ENCODE data around the gene CNOT6.

Gene CNOT6

DNA sequence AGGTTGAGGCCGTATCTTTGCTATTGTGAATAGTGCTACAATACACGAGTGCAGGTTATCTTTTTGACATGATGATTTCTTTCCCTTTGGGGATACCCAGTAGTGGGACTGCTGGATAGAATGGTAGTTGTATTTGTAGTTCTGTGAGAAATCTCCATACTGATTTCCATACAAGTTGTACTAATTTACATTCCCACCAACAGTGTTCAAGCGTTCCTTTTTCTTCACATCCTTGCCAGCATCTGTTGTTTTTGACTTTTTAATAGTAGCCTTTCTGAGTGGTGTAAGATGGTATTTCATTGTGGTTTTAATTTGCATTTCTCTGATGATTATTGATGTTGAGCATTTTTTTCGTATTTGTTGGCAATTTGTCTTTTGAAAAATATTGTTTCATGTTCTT lies 41.4 kb downstream of the CNOT6 start:
- Histone ChIP-seq H3K4me1 (ENCODE audit: control insufficient read depth, insufficient read depth, low read length) (no peaks in the 10 kb centered on the region), H3K4me3 (ENCODE audit: low read length in 2 of 2) (no peak overlapping the region), H3K36me3 (ENCODE audit: control insufficient read depth in 2 of 2, insufficient read depth in 2 of 2, low read length in 2 of 2) (peaks cover 3 to 12% of the 10 kb centered on the region in 2 donors), H3K9me3 (ENCODE audit: control insufficient read depth in 2 of 2, low read length in 2 of 2) (no peaks in the 10 kb centered on the region), H3K9ac (ENCODE audit: low read length in 2 of 2) (no peak overlapping the region), H3K27me3 (ENCODE audit: control insufficient read depth in 1 of 2, insufficient read depth in 2 of 2, low read length in 2 of 2) (no peaks in the 10 kb centered on the region), H3K27ac (ENCODE audit: low read length) (no peak overlapping the region)

DNA sequence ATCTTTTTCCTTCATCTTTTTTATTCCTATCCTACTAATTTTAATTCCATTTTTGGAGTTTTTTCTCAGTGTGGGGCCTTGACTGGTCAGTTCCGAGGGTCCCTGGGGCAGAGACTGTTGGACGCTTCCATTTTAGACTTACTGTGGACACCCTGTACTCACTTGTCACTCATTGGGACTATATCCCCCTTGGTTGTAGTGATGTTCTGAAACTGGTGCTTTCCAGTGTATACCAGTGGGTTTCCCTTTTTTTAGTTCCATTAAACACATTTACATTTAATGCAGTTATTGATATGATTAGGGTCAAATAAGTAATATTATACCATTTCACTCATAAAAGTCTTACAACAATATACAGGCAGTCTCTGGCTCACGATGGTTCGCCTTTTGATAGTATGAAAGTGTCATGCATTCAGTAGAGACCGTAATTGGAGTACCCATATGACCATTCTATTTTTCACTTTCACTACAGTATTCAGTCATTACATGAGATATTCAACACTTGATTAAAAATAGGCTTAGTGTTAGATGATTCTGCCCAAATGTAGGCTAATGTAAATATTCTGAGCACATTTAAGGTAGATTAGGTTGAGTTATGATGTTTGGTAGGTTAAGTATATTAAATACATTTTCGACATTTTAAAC lies 46.0 kb downstream of the CNOT6 start:
- no peaks in the 10 kb centered on the region for H3K4me1 ChIP-seq (ENCODE audit: control insufficient read depth, insufficient read depth, low read length)
- H3K4me3 ChIP-seq (ENCODE audit: low read length in 2 of 2): no peak overlapping the region
- peaks cover 0 to 4% of the 10 kb centered on the region in 2 donors for H3K36me3 ChIP-seq (ENCODE audit: control insufficient read depth in 2 of 2, insufficient read depth in 2 of 2, low read length in 2 of 2)
- no peaks in the 10 kb centered on the region for H3K9me3 ChIP-seq (ENCODE audit: control insufficient read depth in 2 of 2, low read length in 2 of 2)
- no peak overlapping the region for H3K27ac ChIP-seq (ENCODE audit: low read length)
- H3K27me3 ChIP-seq (ENCODE audit: control insufficient read depth in 1 of 2, insufficient read depth in 2 of 2, low read length in 2 of 2): no peaks in the 10 kb centered on the region
- no peak overlapping the region for H3K9ac ChIP-seq (ENCODE audit: low read length in 2 of 2)

DNA sequence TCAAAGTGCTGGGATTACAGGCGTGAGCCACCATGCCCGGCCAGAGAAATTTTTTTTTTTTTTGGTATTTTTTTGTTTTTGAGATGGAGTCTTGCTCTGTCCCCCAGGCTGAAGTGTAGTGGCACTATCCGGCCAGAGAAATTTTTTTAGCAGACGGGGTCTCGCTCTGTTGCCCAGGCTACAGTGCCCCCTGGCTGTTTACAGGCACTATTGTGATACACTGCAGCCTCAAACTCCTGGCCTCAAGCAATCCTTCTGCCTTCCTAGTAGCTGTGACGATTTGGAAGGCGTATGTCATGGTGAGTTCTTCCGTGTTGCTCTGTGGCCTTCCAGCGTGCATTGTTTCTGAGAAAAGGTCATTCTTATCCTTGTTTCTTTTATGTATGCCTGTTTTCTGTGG lies 47.5 kb downstream of the CNOT6 start:
- Histone ChIP-seq H3K9me3 (ENCODE audit: control insufficient read depth in 2 of 2, low read length in 2 of 2) (no peaks in the 10 kb centered on the region), H3K4me3 (ENCODE audit: low read length in 2 of 2) (no peak overlapping the region), H3K4me1 (ENCODE audit: control insufficient read depth, insufficient read depth, low read length) (no peaks in the 10 kb centered on the region), H3K27ac (ENCODE audit: low read length) (no peak overlapping the region), H3K27me3 (ENCODE audit: control insufficient read depth in 1 of 2, insufficient read depth in 2 of 2, low read length in 2 of 2) (no peaks in the 10 kb centered on the region), H3K36me3 (ENCODE audit: control insufficient read depth in 2 of 2, insufficient read depth in 2 of 2, low read length in 2 of 2) (peaks cover 0 to 3% of the 10 kb centered on the region in 2 donors), H3K9ac (ENCODE audit: low read length in 2 of 2) (no peak overlapping the region)

DNA sequence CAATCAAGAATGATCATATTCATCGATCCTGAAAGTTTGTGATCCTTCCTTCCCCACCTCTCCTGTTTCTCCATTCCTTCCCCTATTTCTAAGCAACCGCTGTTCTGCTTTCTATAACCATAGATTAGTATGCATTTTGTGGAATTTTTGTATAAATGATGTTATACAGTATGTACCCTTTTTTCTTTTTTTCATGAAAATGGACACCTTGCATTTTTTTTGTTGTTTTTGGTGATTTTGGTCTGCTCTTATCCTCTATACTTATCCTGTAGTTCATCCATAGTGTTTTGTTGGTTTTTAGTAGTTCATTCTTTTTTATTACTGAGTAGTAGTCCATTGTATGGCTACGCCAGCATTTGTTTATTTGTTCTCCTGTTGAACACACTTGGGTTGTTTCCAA lies 51.1 kb downstream of the CNOT6 start:
- Histone ChIP-seq H3K36me3 (ENCODE audit: control insufficient read depth in 2 of 2, insufficient read depth in 2 of 2, low read length in 2 of 2) (peaks cover 0 to 2% of the 10 kb centered on the region in 2 donors), H3K9ac (ENCODE audit: low read length in 2 of 2) (no peak overlapping the region), H3K27ac (ENCODE audit: low read length) (no peak overlapping the region), H3K4me1 (ENCODE audit: control insufficient read depth, insufficient read depth, low read length) (no peaks in the 10 kb centered on the region), H3K4me3 (ENCODE audit: low read length in 2 of 2) (no peak overlapping the region), H3K9me3 (ENCODE audit: control insufficient read depth in 2 of 2, low read length in 2 of 2) (no peaks in the 10 kb centered on the region), H3K27me3 (ENCODE audit: control insufficient read depth in 1 of 2, insufficient read depth in 2 of 2, low read length in 2 of 2) (no peaks in the 10 kb centered on the region)

DNA sequence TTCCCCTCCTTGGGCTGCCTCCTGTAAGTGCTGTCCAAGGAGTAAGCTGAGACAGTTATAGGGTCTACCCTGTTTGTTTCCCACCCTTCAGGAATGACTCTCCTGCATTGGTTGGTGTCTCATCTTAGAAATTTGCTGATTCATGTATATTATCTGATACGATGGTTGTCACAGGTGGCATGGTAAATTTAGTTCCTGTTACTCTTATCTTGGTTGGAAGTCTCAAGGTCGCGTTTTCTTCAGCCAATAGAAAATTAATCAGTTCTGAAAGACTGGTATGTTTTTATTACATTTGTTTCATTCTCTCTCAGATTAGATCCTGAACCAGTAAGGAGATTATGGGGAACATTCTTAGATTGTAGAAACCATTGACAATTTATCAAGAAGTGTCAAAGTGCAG lies 54.4 kb downstream of the CNOT6 start:
- Histone ChIP-seq H3K4me1 (ENCODE audit: control insufficient read depth, insufficient read depth, low read length) (no peaks in the 10 kb centered on the region), H3K9me3 (ENCODE audit: control insufficient read depth in 2 of 2, low read length in 2 of 2) (no peaks in the 10 kb centered on the region), H3K27me3 (ENCODE audit: control insufficient read depth in 1 of 2, insufficient read depth in 2 of 2, low read length in 2 of 2) (no peaks in the 10 kb centered on the region), H3K4me3 (ENCODE audit: low read length in 2 of 2) (no peak overlapping the region), H3K36me3 (ENCODE audit: control insufficient read depth in 2 of 2, insufficient read depth in 2 of 2, low read length in 2 of 2) (peaks cover 0 to 7% of the 10 kb centered on the region in 2 donors), H3K27ac (ENCODE audit: low read length) (no peak overlapping the region), H3K9ac (ENCODE audit: low read length in 2 of 2) (no peak overlapping the region)

DNA sequence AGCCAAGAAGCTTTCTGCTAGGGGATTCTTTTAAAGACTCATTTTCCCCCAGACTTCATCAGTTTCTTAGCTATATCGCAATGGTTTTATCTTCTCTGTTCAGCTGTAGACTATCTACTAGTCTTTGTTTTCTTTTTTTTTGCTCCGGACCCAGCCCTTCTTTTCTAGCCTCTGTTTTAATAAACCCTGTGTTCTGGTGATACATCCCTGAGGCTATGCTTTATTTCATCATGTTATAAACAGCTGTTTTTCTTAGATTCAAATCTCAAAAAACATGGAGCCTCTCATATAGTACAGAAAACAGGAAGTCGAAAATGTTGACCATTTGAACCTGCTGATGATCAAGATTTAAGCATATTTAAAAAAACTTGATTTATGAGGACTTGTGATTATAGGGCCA lies 59.4 kb downstream of the CNOT6 start:
- no peaks in the 10 kb centered on the region for H3K4me1 ChIP-seq (ENCODE audit: control insufficient read depth, insufficient read depth, low read length)
- no peaks in the 10 kb centered on the region for H3K9me3 ChIP-seq (ENCODE audit: control insufficient read depth in 2 of 2, low read length in 2 of 2)
- H3K27me3 ChIP-seq (ENCODE audit: control insufficient read depth in 1 of 2, insufficient read depth in 2 of 2, low read length in 2 of 2): no peaks in the 10 kb centered on the region
- H3K36me3 ChIP-seq (ENCODE audit: control insufficient read depth in 2 of 2, insufficient read depth in 2 of 2, low read length in 2 of 2): peaks cover 4 to 9% of the 10 kb centered on the region in 2 donors
- no peak overlapping the region for H3K4me3 ChIP-seq (ENCODE audit: low read length in 2 of 2)
- no peak overlapping the region for H3K27ac ChIP-seq (ENCODE audit: low read length)
- H3K9ac ChIP-seq (ENCODE audit: low read length in 2 of 2): no peak overlapping the region

DNA sequence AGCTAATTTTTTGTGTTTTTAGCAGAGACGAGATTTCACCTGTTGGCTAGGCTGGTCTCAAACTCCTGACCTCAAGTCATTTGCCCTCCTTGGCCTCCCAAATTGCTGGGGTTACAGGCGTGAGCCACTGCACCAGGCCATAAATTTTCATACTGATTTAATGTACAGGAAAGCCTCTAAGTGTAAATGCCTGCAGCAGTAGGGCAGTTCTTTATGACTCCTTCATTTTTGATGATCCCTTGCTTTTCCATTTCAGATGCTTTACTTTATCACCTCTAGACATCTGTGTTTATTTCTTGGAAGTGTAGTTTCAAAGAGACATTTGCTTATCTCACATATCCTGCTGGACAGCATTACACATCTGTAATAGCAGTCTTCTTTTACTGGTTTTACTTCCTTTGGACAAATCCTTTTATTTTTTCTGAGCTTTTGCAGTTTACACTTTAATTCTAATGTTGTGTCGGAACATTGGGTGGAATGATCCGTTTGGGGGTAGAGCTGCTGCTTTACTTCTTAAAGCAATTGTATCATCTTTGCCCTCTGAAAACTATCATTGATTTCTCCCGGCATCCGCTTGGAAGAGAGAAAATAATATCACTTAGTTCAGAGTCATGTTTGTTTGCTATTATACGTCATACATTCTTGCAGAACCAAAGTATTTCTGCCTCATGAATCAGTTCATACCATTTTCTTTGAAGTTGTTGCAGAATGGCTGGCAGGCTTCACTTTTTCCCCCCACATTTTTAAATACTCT lies 61.2 kb downstream of the CNOT6 start:
- Histone ChIP-seq H3K27ac (ENCODE audit: low read length) (no peak overlapping the region), H3K4me1 (ENCODE audit: control insufficient read depth, insufficient read depth, low read length) (no peaks in the 10 kb centered on the region), H3K36me3 (ENCODE audit: control insufficient read depth in 2 of 2, insufficient read depth in 2 of 2, low read length in 2 of 2) (peaks cover 4 to 9% of the 10 kb centered on the region in 2 donors), H3K9me3 (ENCODE audit: control insufficient read depth in 2 of 2, low read length in 2 of 2) (no peaks in the 10 kb centered on the region), H3K9ac (ENCODE audit: low read length in 2 of 2) (no peak overlapping the region), H3K27me3 (ENCODE audit: control insufficient read depth in 1 of 2, insufficient read depth in 2 of 2, low read length in 2 of 2) (no peaks in the 10 kb centered on the region), H3K4me3 (ENCODE audit: low read length in 2 of 2) (no peak overlapping the region)

DNA sequence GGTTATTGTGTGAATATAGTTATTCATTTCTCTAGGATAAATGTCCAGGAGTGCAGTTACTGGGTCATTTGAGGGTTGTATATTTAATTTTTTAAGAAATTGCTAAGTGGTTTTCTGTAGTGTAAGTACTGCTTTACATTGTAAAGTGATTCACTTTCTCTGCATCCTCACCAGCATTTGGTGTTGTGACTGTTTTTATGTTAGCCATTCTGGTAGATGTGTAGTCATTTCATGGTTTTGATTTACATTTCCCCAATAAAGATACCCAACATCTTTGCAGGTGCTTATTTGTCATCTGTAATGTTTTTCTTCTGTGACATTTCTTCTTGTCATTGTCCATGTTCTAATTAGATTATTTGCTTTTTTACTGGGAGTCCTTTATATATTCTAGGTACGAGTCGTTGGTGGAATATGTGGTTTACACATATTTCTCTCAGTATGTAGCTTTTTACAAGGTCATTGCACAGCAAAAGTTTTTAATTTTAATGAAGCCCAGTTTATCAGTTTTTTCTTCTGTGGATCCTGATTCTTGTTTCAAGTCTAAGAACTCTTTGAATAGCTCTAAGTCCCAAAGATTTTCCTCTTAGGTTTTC lies 63.1 kb downstream of the CNOT6 start:
- Histone ChIP-seq H3K36me3 (ENCODE audit: control insufficient read depth in 2 of 2, insufficient read depth in 2 of 2, low read length in 2 of 2) (peaks cover 4% of the 10 kb centered on the region in 2 donors), H3K27me3 (ENCODE audit: control insufficient read depth in 1 of 2, insufficient read depth in 2 of 2, low read length in 2 of 2) (no peaks in the 10 kb centered on the region), H3K4me3 (ENCODE audit: low read length in 2 of 2) (no peak overlapping the region), H3K4me1 (ENCODE audit: control insufficient read depth, insufficient read depth, low read length) (no peaks in the 10 kb centered on the region), H3K9ac (ENCODE audit: low read length in 2 of 2) (no peak overlapping the region), H3K9me3 (ENCODE audit: control insufficient read depth in 2 of 2, low read length in 2 of 2) (no peaks in the 10 kb centered on the region), H3K27ac (ENCODE audit: low read length) (no peak overlapping the region)

DNA sequence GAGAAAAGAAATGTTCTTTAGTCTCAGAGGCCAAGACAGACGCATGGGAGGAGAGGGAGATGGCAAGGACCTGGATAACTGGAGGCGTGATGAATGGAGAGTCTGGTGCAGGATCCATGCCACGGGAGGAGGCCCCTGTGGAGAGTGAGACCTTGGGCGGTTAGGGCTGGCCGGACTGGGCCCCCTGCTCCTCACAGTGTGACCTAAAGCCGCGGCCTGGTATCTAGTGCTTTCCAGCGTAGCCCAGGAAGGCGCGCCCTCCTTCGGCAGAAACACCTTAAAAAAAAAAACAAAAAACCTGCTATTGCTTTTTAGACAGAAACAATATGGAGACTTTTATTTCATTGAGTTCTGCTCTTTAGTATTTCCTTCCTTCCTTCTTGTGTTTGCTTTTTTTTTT lies 64.1 kb downstream of the CNOT6 start:
- no peaks in the 10 kb centered on the region for H3K9me3 ChIP-seq (ENCODE audit: control insufficient read depth in 2 of 2, low read length in 2 of 2)
- no peak overlapping the region for H3K27ac ChIP-seq (ENCODE audit: low read length)
- peaks cover 2 to 4% of the 10 kb centered on the region in 2 donors for H3K36me3 ChIP-seq (ENCODE audit: control insufficient read depth in 2 of 2, insufficient read depth in 2 of 2, low read length in 2 of 2)
- H3K27me3 ChIP-seq (ENCODE audit: control insufficient read depth in 1 of 2, insufficient read depth in 2 of 2, low read length in 2 of 2): no peaks in the 10 kb centered on the region
- H3K9ac ChIP-seq (ENCODE audit: low read length in 2 of 2): no peak overlapping the region
- no peak overlapping the region for H3K4me3 ChIP-seq (ENCODE audit: low read length in 2 of 2)
- no peaks in the 10 kb centered on the region for H3K4me1 ChIP-seq (ENCODE audit: control insufficient read depth, insufficient read depth, low read length)

DNA sequence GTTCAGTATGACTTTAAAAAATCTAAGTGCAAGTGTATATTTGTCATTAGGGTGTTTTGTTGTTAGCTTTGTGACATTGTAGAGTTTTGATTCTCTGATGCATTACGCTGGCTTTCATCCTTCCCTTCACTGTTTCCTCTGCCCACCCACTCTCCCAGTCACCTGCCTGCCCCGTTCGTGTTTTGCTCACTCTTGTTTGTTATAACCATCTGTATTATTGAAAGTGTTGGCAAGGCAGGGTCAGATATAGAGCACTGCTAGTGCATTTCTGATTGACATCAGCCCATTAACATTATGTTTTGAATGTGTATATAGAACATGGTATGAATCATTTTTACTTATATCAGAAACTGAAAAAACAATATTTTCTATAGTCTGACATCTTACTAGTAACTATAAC lies 69.8 kb downstream of the CNOT6 start:
- Histone ChIP-seq H3K27ac (ENCODE audit: low read length) (no peak overlapping the region), H3K4me1 (ENCODE audit: control insufficient read depth, insufficient read depth, low read length) (no peaks in the 10 kb centered on the region)

DNA sequence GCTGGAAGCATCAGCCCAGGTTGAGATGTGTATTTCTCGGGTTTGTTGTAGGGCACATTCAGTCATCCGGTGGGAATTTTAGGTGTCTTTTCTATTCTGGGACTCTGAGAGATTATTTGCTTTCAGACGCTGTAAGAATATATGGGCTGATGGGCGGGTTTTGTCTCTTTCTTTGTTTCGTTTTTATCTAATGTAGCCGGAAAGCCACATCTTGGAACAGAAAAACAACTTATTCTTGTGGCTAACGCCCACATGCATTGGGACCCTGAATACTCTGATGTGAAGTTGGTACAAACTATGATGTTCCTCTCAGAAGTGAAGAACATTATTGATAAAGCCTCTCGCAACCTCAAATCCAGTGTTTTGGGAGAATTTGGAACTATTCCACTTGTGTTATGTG lies 74.7 kb downstream of the CNOT6 start:
- H3K4me3 ChIP-seq (ENCODE audit: low read length in 2 of 2): no peak overlapping the region
- no peaks in the 10 kb centered on the region for H3K4me1 ChIP-seq (ENCODE audit: control insufficient read depth, insufficient read depth, low read length)
- no peak overlapping the region for H3K27ac ChIP-seq (ENCODE audit: low read length)
- no peaks in the 10 kb centered on the region for H3K9me3 ChIP-seq (ENCODE audit: control insufficient read depth in 2 of 2, low read length in 2 of 2)
- peaks cover 17 to 36% of the 10 kb centered on the region in 2 donors for H3K36me3 ChIP-seq (ENCODE audit: control insufficient read depth in 2 of 2, insufficient read depth in 2 of 2, low read length in 2 of 2)
- no peaks in the 10 kb centered on the region for H3K27me3 ChIP-seq (ENCODE audit: control insufficient read depth in 1 of 2, insufficient read depth in 2 of 2, low read length in 2 of 2)
- H3K9ac ChIP-seq (ENCODE audit: low read length in 2 of 2): no peak overlapping the region

More for the DNA sequence above, 69.8 kb downstream of the CNOT6 start:
- peaks cover 1 to 22% of the 10 kb centered on the region in 2 donors for H3K36me3 ChIP-seq (ENCODE audit: control insufficient read depth in 2 of 2, insufficient read depth in 2 of 2, low read length in 2 of 2)
- no peaks in the 10 kb centered on the region for H3K27me3 ChIP-seq (ENCODE audit: control insufficient read depth in 1 of 2, insufficient read depth in 2 of 2, low read length in 2 of 2)
- H3K4me3 ChIP-seq (ENCODE audit: low read length in 2 of 2): no peak overlapping the region
- H3K9me3 ChIP-seq (ENCODE audit: control insufficient read depth in 2 of 2, low read length in 2 of 2): no peaks in the 10 kb centered on the region
- no peak overlapping the region for H3K9ac ChIP-seq (ENCODE audit: low read length in 2 of 2)
